GM21526 (cell line): ENCODE measurements around the gene HIVEP3.

ENCODE experiments used
- ATAC-seq: cut with Tn5 transposase; IDR thresholded peaks from one replicate; pipeline ENCODE4 v1.9.1; 2021; ENCODE audit warnings: moderate library complexity; ENCODE audit not compliant: unreplicated experiment, low FRiP score

The HIVEP3 gene

GRCh38 chr1:41642922-41643821 lies 275.6 kb downstream of the HIVEP3 start:
- no peak for ATAC-seq

GRCh38 chr1:41641941-41642527 lies 276.7 kb downstream of the HIVEP3 start:
- no peak for ATAC-seq

- ATAC-seq: no peak
Observed at GRCh38 chr1:41641475-41641814, 277.3 kb downstream of the HIVEP3 start.

GRCh38 chr1:41640756-41641474 lies 277.8 kb downstream of the HIVEP3 start:
- ATAC-seq: no peak

GRCh38 chr1:41640141-41640751 lies 278.5 kb downstream of the HIVEP3 start:
- ATAC-seq: no peak

GRCh38 chr1:41639332-41639936 lies 279.3 kb downstream of the HIVEP3 start:
- ATAC-seq: no peak

- no peak for ATAC-seq
Observed at GRCh38 chr1:41638086-41639024, 280.4 kb downstream of the HIVEP3 start.

GRCh38 chr1:41637367-41637766 lies 281.4 kb downstream of the HIVEP3 start:
- no peak for ATAC-seq

GRCh38 chr1:41633764-41634163 lies 285.0 kb downstream of the HIVEP3 start:
- ATAC-seq: no peak

- no peak for ATAC-seq
Observed at GRCh38 chr1:41632781-41633575, 285.7 kb downstream of the HIVEP3 start.

GRCh38 chr1:41631971-41632370 lies 286.8 kb downstream of the HIVEP3 start:
- ATAC-seq: no peak

DNA sequence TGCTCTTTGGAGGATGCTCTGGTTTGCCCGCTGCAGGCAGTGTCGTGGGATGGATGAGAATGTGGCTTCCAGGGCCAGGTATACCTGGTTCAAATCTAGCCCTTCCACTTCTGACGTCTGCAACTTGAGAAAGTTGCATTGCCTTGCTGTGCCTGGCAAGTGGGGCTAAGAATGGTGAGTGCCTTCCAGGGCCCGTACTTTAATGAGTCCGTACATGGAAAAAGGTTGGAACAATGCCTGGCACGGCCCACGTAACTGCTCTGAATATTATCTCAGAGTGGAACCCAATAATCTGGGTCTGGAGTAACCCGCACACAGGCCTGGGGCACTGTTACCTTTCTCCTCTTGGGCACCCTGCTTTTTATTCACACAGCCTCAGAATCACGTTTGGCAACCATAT lies 287.6 kb downstream of the HIVEP3 start:
- no peak for ATAC-seq

GRCh38 chr1:41629571-41629970 lies 289.2 kb downstream of the HIVEP3 start:
- ATAC-seq: no peak

DNA sequence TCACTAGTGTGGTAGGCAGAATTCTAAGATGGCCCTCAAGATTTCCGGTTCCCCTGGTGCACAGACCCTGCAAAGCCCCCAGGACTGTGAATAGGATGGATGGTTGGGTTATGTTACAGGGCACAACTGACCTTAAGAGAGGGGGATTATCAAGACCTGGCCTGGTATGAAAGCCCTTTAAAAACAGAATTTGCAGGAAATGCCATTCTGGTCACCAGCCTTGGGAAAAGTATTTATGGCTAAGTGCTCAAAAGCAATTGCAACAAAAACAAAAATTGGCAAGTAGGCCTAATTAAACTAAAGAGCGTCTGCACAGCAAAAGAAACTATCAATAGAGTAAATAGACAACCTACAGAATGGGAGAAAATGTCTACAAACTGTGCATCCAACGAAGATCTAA lies 289.6 kb downstream of the HIVEP3 start:
- ATAC-seq: no peak

GRCh38 chr1:41627491-41628280 lies 291.0 kb downstream of the HIVEP3 start:
- no peak for ATAC-seq

GRCh38 chr1:41626616-41627375 lies 291.9 kb downstream of the HIVEP3 start:
- no peak for ATAC-seq

DNA sequence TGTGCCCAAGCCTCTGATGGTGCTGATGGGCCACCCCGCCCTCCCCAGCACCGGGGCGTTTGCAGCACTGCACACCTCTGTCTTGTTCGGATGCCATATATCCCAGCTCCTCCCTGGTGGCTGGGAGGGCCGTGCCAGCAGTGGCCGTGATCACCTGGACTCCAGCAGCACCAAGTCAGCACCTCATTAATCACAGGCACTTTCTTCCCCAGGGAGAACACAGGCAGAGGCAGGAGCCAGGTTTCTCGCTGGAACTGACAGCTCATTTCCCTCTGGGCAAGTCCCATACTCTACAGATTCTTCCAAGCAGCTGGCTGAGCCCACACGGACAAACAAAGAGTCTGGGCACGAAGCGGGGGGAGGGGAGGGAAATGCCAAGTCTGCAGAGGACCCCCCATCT lies 292.6 kb downstream of the HIVEP3 start:
- ATAC-seq: no peak
